ENCODE results near the gene ASTN2. TPM values are rescaled to one million over a fixed set of nuclear protein-coding genes. Genes with fewer than 3 reads are reported as not detected.

Gene ASTN2
- total and polyA plus RNA-seq, 2 experiments from 2014 or later: 7.0 to 24.6 TPM

GRCh38 chr9:116895961-116896360, 518.9 kb downstream of the ASTN2 start:
- Mint-ChIP-seq H3K27ac (no peak overlapping the region), H3K9me3 (peaks cover 10% of the 10 kb centered on the region; the same call in 2 of the 3 replicates), H3K4me1 (peaks cover 34% of the 10 kb centered on the region), H3K36me3 (ENCODE audit: low read depth) (peaks cover 5% of the 10 kb centered on the region; the same call in 1 of the 3 replicates), H3K27me3 (ENCODE audit: insufficient read depth, low read depth, poor library complexity) (peaks cover 2% of the 10 kb centered on the region), H3K4me3 (no peak overlapping the region)
- H3K27me3 ChIP-seq (ENCODE audit: insufficient read depth): no peaks in the 10 kb centered on the region
- H3K4me3 ChIP-seq: no peak overlapping the region
- no peak overlapping the region for H3K4me2 ChIP-seq
- H3K79me2 ChIP-seq (replicated peaks; ENCODE audit: insufficient read depth): no peaks in the 10 kb centered on the region
- DNase-seq (ENCODE audit: low spot score) (no peak), ATAC-seq (no peak)
- no peak for TF ChIP-seq EZH2 (IDR thresholded peaks at IDR 0.05; ENCODE audit: low read depth, unreplicated experiment)
- TF ChIP-seq CREB1 (CRISPR knock-in tag; IDR thresholded peaks at IDR 0.05; ENCODE audit: low read depth): no peak
- no peak for TF ChIP-seq ZNF114 (CRISPR knock-in tag; IDR thresholded peaks at IDR 0.05)
- TF ChIP-seq JUNB (IDR thresholded peaks at IDR 0.05; ENCODE audit: unreplicated experiment): no peak
- no peak for TF ChIP-seq EZH2phosphoT487 (IDR thresholded peaks at IDR 0.05; ENCODE audit: unreplicated experiment)
- TF ChIP-seq CTCF (conservative IDR thresholded peaks at IDR 0.05; ENCODE audit: low read depth in 2 of 2): no peak
- no peak for TF ChIP-seq POLR2AphosphoS5 (IDR thresholded peaks at IDR 0.05; ENCODE audit: low read depth)
- no peak for TF ChIP-seq ZNF331 (CRISPR knock-in tag; IDR thresholded peaks at IDR 0.05; ENCODE audit: low read depth)
- no peak for TF ChIP-seq ETS1 (IDR thresholded peaks at IDR 0.05)
- TF ChIP-seq STAT1 (IDR thresholded peaks at IDR 0.05; ENCODE audit: unreplicated experiment): no peak
- no peak for TF ChIP-seq ZNF462 (CRISPR knock-in tag; IDR thresholded peaks at IDR 0.05)
- TF ChIP-seq REST (IDR thresholded peaks at IDR 0.05; ENCODE audit: unreplicated experiment): no peak
- no peak for TF ChIP-seq NANOG (IDR thresholded peaks at IDR 0.05; ENCODE audit: borderline replicate concordance)
- H3K36me3 ChIP-seq (ENCODE audit: insufficient read depth): no peaks in the 10 kb centered on the region
- no peak overlapping the region for H2AFZ ChIP-seq
- peaks cover 9% of the 10 kb centered on the region for H3K4me1 ChIP-seq (ENCODE audit: insufficient read depth)
- H3K9me2 ChIP-seq (ENCODE audit: insufficient read depth): 0 out of 2 replicates have a peak, but pooled peaks cover 9% of the 10 kb centered on the region
- H4K20me1 ChIP-seq (replicated peaks; ENCODE audit: insufficient read depth): no peaks in the 10 kb centered on the region
- no peaks in the 10 kb centered on the region for H3F3A ChIP-seq (replicated peaks; ENCODE audit: low read depth)
- H3K27ac ChIP-seq (ENCODE audit: low read depth): no peak overlapping the region

All from GM23338 (cell line).